ENCODE measurements around the gene SLC37A3.

- TF ChIP-seq CTCF (IDR thresholded peaks at IDR 0.05) (no peak), POLR2A (IDR thresholded peaks at IDR 0.05) (no peak)
Observed at GRCh38 chr7:140440593-140440992, 42.3 kb upstream of the SLC37A3 start.
